Measurements from ENCODE around the gene SCARF1.

SCARF1 gene

DNA sequence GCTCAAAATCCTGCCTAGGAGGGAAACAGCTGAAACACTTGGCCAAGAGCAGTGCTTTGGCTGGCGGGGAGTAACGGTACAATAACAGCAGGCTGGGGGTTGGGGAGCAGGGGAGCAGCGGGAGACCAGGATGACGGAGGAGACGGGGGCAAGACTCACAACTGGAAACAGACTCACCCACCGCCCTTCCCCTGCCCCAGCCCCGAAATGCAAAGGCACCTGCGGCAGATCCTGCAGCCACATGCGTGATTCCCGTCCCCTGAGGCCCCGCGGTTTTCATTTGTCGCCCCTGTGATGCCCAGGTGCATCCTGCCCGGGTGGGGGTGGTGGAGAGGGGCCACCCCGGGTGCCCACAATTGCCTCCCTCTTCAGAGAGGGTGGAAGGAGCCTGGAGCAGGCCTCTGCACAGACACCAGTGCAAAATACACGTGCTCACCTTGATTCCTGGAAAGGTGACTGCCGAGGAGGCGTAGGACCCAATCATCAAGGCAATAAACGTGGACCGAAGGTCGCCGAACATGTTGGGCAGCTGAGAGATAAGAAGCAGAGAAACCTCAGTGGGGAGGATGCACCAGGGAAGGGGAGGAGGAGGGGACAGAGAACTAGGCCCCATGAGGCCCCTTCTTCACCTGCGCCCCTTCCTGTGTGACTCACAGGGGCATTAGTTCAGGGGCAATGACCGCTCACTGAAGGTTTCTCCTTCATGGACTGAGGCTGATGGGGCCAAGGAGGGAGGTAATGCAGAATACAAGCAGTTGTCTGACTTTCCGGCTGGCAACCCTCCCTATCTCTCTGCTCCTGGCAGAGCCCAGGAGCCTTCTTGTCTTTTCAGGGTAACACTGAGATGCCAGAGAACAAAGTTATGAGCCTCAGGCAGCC is 52.5 kb downstream of the SCARF1 start:
- no peak for DNase-seq

DNA sequence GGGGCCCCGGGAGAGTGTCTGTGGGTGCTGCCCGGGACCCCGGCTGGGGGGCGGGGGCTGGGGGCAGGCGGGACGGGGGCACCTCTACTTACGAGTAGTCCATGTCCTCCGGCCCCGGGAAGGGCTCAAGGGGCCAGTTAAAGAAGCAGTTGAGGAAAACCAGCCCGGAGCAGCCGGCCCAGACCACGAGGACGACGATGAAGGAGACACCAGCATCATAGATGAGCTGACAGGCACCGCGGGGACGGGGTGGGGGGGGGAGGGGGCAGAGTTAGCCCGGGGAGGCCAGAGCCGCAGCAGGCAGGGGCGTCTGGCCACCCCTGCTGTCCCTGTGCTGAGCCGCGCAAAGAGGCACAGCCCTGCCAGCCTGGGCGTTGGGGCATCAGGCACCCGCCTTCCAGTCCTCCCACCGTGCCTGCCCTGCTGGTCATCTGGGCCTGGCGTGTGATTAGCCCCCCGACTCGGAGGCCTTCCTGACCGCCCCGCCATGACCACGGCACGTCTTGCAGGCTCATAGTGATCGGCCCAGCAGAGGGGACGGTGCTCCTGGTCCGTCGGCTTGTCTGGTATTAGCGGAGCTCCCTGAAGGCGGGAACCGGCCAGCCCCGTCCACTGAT is 54.0 kb downstream of the SCARF1 start:
- no peak for DNase-seq

DNA sequence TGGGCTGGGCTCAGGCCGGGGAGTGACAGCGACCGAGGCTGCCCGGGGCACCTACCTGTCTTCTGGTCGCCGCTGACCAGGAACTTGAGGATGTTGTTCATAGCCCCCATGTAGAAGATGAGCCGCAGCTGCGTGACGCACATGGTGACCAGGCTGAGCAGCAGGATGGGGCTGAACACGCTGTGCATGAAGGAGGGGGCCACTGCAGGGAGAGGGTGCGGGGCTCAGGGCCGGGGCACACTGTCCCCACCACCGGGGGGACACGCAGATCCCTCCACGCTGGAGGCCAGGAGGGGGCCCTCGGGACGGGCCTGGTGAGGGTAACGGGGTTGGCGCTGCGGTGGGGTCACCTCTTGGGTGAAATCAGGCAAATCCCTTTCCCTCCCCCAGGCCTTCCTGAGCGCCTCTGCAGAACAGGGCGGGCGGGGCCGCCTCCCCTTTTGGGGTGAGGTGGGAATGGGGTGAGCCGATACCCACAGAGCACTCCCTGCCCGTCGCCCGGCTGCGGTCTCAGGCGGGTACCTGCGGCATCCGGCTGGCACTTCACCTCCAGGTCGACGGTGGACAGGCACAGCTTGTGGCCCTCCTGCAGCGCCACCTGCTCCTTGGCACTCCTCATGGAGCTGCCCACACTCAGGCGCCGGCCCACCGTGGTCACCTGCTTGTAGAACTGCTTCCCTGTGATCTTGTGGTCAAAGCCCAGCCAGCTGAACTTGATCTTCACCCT is 54.6 kb downstream of the SCARF1 start:
- no peak for DNase-seq

DNA sequence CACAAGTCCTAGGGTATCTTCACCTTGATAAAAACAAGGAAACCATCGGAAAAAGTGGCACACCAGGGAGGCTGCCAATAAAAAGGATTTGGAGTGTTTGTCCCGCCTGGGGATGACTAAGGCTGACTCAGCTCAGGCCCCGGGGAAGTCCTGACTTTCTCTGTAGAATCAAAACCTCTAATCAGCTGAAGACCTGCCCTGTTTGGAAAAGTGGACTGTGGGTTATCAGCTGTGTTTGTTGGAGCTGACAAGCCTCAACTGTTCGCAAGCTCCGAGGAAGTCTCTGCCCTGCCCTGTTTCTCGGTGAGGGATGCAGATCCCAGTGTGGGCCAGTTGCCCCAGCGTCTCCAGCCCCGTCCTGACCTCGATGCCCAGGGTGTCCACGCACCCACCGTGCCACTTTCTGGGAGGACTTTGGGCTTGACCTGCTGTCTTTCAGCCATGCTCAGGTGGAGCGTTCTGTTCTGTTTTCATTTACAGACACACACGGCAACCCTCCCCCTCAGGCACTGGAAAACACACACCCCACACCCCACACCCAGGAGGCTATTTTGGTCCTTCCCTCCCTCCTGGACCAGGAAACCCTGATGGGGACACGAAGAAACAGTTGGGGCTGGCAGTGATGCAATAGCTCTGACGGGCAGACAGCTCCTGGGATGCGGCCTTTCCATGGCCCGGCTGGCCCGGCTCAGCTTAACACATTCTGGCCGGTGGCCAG is 55.3 kb downstream of the SCARF1 start:
- DNase-seq = no peak

DNA sequence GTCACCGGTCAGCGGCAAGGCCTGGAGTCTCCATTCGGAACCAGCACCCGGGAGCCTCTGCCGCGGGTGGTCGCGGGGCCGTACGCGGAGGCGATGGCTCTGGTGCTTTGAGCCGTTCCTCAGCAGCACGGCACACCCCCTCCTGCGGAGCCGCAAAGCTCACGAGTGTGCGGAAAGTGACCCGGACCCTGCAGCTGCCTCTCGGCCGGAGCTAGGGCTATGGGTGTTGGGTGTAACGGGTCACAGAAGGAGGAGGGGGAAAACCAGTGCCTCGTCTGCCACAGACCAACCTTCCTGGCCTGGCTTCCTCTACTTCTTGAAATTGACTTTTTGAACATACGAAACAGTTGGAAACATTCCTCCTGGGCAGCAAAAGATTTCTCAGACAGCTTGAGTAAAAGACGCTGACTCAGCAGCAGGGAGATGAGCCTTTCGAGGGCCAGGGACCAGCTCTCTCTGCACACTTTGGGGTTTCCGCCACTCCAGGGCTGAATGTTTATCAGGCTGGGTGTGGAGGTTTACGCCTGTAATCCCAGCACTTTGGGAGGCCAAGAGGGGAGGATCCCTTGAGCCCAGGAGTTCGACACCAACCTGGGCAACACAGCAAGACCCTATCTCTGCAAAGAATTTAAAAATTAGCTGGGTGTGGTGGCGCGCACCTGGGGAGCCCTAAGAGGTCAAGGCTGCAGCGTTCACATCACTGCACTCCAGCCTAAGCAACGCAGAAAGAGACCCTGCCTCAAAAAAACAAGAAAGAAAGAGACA is 56.5 kb downstream of the SCARF1 start:
- no peak for DNase-seq

DNA sequence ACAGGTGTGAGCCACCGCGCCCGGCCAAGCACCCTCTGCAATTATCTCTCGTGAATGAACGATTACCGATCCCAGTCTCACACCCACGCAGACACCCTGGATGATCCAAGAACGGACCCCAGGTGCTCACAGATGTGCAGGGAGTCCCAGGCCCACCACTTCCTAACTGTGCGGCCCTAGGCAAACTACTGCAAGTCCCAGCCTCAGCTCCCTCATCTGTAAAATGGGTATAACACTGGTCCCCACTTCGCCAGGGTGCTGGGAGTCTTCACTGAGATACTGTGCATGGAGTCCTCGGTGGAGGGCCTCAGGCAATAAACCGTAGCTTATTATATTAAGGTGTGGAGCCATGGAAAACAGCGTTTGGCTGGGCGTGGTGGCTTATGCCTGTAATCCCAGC is 61.4 kb downstream of the SCARF1 start:
- no peak for DNase-seq

All from DMS153 (cell line).